Lower leg skin (tissue), 4 donors: ENCODE results near the gene COL13A1. TPM values are rescaled to one million over a fixed set of nuclear protein-coding genes. Genes with fewer than 3 reads are reported as not detected.
A peak's percentile ranks its signal among the peaks of the same experiment; 100 is the strongest.

ENCODE experiments used
- DNase-seq, 2 donors: peaks; one replicate each; pipeline ENCODE4 v3.0.0-alpha.2; 2019; ENCODE audit warnings: low spot score in 2 of 2
- H3K4me3 ChIP-seq: fragments of 200-600 bp; sonication (generic); 2 replicates; pipeline ENCODE4 v1.5.1; 2017; ENCODE audit warnings: mild to moderate bottlenecking, low read depth; ENCODE audit not compliant: poor library complexity, severe bottlenecking
- CTCF ChIP-seq, 3 donors: fragments of 450-650 bp; IDR thresholded peaks; one replicate each; pipeline ENCODE4 v1.5.1; 2016; ENCODE audit warnings: antibody characterized with exemption in 3 of 3, mild to moderate bottlenecking in 3 of 3, moderate library complexity in 2 of 3
- POLR2A ChIP-seq, 2 donors: fragments of 450-650 bp; IDR thresholded peaks; one replicate each; pipeline ENCODE4 v1.6.1; 2016 to 2017; ENCODE audit warnings: antibody characterized with exemption in 2 of 2, mild to moderate bottlenecking in 1 of 2, moderate library complexity in 1 of 2
- WGBS, 2 donors: methylation state at CpG; one replicate each; pipeline ENCODE4 v1.1.5; 2018; 5-methylcytosine and 5-hydroxymethylcytosine counted together
- intact Hi-C: fragments of 100-400 bp; cut with DNase I; formaldehyde crosslinking; loops from one replicate; pipeline ENCODE4 v1.15.0; 2023; ENCODE audit warnings: low total_unique reads
- total RNA-seq, 4 donors: library from RNA; depleted of rRNA; stranded (reverse); fragments of >200 nt; gene quantifications; one replicate each; pipeline ENCODE4 v1.1.0, GENCODE V29; 2016

Gene COL13A1
- total RNA-seq, 4 donors from 2014 or later: 0.93 to 2.3 (median 1.3) TPM

DNA sequence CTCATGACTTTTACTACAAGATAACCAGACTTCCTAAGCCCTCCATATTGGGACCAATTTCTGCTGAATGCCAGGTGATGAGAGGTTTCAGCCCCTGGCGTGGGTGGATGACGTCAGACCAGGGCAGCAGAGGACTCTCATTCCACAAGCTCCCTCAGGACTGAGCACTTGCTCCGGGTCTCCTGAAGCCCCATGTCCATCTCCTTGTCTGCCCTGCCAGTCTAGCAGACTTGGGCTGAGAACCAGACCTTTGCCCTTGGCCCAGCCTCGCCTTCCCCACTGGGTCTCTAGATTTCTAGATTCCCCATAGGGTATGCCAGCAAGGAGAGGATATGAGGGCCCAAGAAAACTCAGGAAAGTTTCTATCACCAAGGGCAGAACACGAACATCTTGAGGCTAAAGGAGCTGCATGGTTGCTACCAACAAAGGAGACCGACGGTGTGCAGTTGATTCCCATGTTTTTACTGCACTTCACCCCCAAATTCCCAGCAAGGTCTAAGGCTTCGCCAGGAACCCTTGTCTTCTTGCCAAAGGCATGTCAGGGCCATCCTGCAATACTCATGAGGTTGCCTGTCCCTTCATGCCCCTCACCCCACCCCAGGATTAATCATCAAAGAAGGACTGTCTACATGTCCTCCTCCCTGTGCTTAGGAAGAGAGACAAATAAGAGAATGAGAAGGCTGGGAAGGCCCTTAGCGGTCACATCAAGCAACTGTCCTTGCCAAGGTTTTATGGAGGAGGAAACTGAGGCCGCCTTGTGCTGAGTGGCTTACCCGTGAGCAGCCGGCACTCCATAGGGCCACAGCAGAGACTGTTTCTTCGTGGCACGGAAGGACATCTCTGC, 154.4 kb downstream of the COL13A1 start:
- DNase-seq: peak in 1 of 2 donors; percentile 81
- WGBS, 2 donors: 71 to 87% methylated on average over 14 of the region's 14 CpGs
- intact Hi-C loops: no loop called here
- no peak for TF ChIP-seq CTCF (IDR thresholded peaks at IDR 0.05)
- no peak for TF ChIP-seq POLR2A (IDR thresholded peaks at IDR 0.05)
- H3K4me3 ChIP-seq: no peak overlapping the region

GRCh38 chr10:69956741-69957230, 155.1 kb downstream of the COL13A1 start:
- peak in 1 of 2 donors; percentile 56 for DNase-seq
- intact Hi-C loops: no loop called here
- H3K4me3 ChIP-seq: no peak overlapping the region
- WGBS, 2 donors: 55 to 66% methylated on average over 7 of the region's 7 CpGs
- TF ChIP-seq CTCF (IDR thresholded peaks at IDR 0.05): no peak
- TF ChIP-seq POLR2A (IDR thresholded peaks at IDR 0.05): no peak

- TF ChIP-seq CTCF (IDR thresholded peaks at IDR 0.05): no peak
- TF ChIP-seq POLR2A (IDR thresholded peaks at IDR 0.05): no peak
- peak in 1 of 2 donors; percentile 76 for DNase-seq
- intact Hi-C loops: no loop called here
- no peak overlapping the region for H3K4me3 ChIP-seq
- 81 to 87% methylated on average over 7 of the region's 7 CpGs for WGBS, 2 donors
These were observed 155.7 kb downstream of the COL13A1 start for GRCh38 chr10:69957241-69957885.

DNA sequence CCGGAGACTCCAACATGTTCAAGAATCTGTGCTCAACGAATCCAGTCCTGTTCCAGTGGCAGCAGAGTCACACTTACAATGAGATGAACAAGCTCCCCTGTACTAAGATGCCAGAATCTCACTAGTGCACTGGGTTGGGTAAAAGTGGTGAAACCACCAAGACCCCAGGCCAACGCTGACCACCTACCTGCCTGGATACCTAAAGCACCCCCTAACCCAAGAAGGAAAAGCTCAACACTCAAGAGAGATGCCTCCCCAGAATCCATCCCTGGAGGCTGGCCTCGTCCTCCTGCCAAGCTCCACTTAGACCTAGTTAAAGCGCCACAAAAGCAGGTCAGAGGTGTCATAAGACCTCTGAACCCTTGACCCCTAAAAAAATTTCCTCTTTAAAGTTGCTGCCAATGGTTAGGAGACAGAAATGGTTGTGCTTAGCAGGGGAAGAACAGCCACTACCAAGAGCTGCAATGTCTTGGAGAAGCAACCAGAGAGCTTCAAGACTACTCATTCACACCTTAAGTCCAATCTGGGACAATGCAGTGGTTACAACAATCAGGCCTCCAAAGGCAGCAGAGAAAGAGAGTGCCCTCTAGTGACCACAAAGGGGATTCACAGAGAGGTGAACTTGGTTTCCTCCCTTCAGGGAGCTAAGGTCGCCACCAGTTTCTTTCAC, 156.3 kb downstream of the COL13A1 start:
- DNase-seq: no peak
- 89% methylated on average over 6 of the region's 6 CpGs for WGBS, 2 donors
- intact Hi-C loops: no loop called here

GRCh38 chr10:69958556-69958902, 156.8 kb downstream of the COL13A1 start:
- H3K4me3 ChIP-seq: no peak overlapping the region
- TF ChIP-seq CTCF (IDR thresholded peaks at IDR 0.05) (no peak), POLR2A (IDR thresholded peaks at IDR 0.05) (no peak)
- intact Hi-C loops: no loop called here
- DNase-seq: no peak

More for the DNA sequence above, 156.3 kb downstream of the COL13A1 start:
- H3K4me3 ChIP-seq: no peak overlapping the region
- TF ChIP-seq POLR2A (IDR thresholded peaks at IDR 0.05) (no peak), CTCF (IDR thresholded peaks at IDR 0.05) (no peak)
